ENCODE data around the gene DNAJB12.

The DNAJB12 gene

GRCh38 chr10:72318418-72319262, 36.1 kb downstream of the DNAJB12 start:
- Histone ChIP-seq H3K9me3 (replicated peaks; ENCODE audit: insufficient read depth, low read length) (no peaks in the 10 kb centered on the region), H3K4me1 (ENCODE audit: low read length) (peaks cover 44% of the 10 kb centered on the region), H3K9ac (ENCODE audit: low read length) (peak overlapping the region; percentile 91), H3K27ac (ENCODE audit: low read length) (peak overlapping the region; percentile 95), H3F3A (ENCODE audit: insufficient read depth, low read length) (peaks cover 28% of the 10 kb centered on the region), H2AFZ (ENCODE audit: low read length) (peak overlapping the region; percentile 82; the same call in 1 of the 2 replicates), H3K79me2 (ENCODE audit: low read length) (no peaks in the 10 kb centered on the region), H3K27me3 (replicated peaks; ENCODE audit: insufficient read depth, low read length) (no peaks in the 10 kb centered on the region), H3K36me3 (replicated peaks; ENCODE audit: insufficient read depth, low read length) (no peaks in the 10 kb centered on the region), H3K4me3 (ENCODE audit: low read length) (peak overlapping the region; percentile 59), H3K4me2 (ENCODE audit: low read depth, low read length) (peak overlapping the region; percentile 94), H4K20me1 (ENCODE audit: insufficient read depth, low read length) (no peaks in the 10 kb centered on the region), H3K9me2 (replicated peaks; ENCODE audit: insufficient read depth, low read length) (no peaks in the 10 kb centered on the region)
- no peak for TF ChIP-seq CTCF (IDR thresholded peaks at IDR 0.05; ENCODE audit: low read length)
- TF ChIP-seq EZH2phosphoT487 (IDR thresholded peaks at IDR 0.05; ENCODE audit: low read length), result no peak
- TF ChIP-seq EZH2 (optimal IDR thresholded peaks at IDR 0.05; ENCODE audit: low read depth, low read length), result no peak
- DNase-seq, result no peak

GRCh38 chr10:72316748-72317435, 37.8 kb downstream of the DNAJB12 start:
- Histone ChIP-seq H3K9me2 (replicated peaks; ENCODE audit: insufficient read depth, low read length) (no peaks in the 10 kb centered on the region), H3K36me3 (replicated peaks; ENCODE audit: insufficient read depth, low read length) (no peaks in the 10 kb centered on the region), H2AFZ (ENCODE audit: low read length) (no peak overlapping the region), H3K4me1 (ENCODE audit: low read length) (peaks cover 33% of the 10 kb centered on the region), H3K4me3 (ENCODE audit: low read length) (no peak overlapping the region), H3K27me3 (replicated peaks; ENCODE audit: insufficient read depth, low read length) (no peaks in the 10 kb centered on the region), H4K20me1 (ENCODE audit: insufficient read depth, low read length) (no peaks in the 10 kb centered on the region), H3K9me3 (replicated peaks; ENCODE audit: insufficient read depth, low read length) (no peaks in the 10 kb centered on the region), H3F3A (ENCODE audit: insufficient read depth, low read length) (peaks cover 28% of the 10 kb centered on the region), H3K27ac (ENCODE audit: low read length) (no peak overlapping the region), H3K9ac (ENCODE audit: low read length) (no peak overlapping the region), H3K4me2 (ENCODE audit: low read depth, low read length) (no peak overlapping the region), H3K79me2 (ENCODE audit: low read length) (no peaks in the 10 kb centered on the region)
- no peak for TF ChIP-seq EZH2 (optimal IDR thresholded peaks at IDR 0.05; ENCODE audit: low read depth, low read length)
- no peak for TF ChIP-seq CTCF (IDR thresholded peaks at IDR 0.05; ENCODE audit: low read length)
- no peak for TF ChIP-seq EZH2phosphoT487 (IDR thresholded peaks at IDR 0.05; ENCODE audit: low read length)
- no peak for DNase-seq

- no peaks in the 10 kb centered on the region for H3K9me3 ChIP-seq (replicated peaks; ENCODE audit: insufficient read depth, low read length)
- H3F3A ChIP-seq (ENCODE audit: insufficient read depth, low read length), result peaks cover 23% of the 10 kb centered on the region
- no peaks in the 10 kb centered on the region for H3K27me3 ChIP-seq (replicated peaks; ENCODE audit: insufficient read depth, low read length)
- H3K27ac ChIP-seq (ENCODE audit: low read length), result no peak overlapping the region
- H3K4me2 ChIP-seq (ENCODE audit: low read depth, low read length), result no peak overlapping the region
- no peak overlapping the region for H3K4me3 ChIP-seq (ENCODE audit: low read length)
- H3K79me2 ChIP-seq (ENCODE audit: low read length), result no peaks in the 10 kb centered on the region
- no peaks in the 10 kb centered on the region for H3K36me3 ChIP-seq (replicated peaks; ENCODE audit: insufficient read depth, low read length)
- no peaks in the 10 kb centered on the region for H4K20me1 ChIP-seq (ENCODE audit: insufficient read depth, low read length)
- H3K4me1 ChIP-seq (ENCODE audit: low read length), result peaks cover 27% of the 10 kb centered on the region
- H3K9me2 ChIP-seq (replicated peaks; ENCODE audit: insufficient read depth, low read length), result no peaks in the 10 kb centered on the region
- no peak overlapping the region for H3K9ac ChIP-seq (ENCODE audit: low read length)
- TF ChIP-seq EZH2phosphoT487 (IDR thresholded peaks at IDR 0.05; ENCODE audit: low read length) (no peak), EZH2 (optimal IDR thresholded peaks at IDR 0.05; ENCODE audit: low read depth, low read length) (no peak), CTCF (IDR thresholded peaks at IDR 0.05; ENCODE audit: low read length) (no peak)
- no peak for DNase-seq
- H2AFZ ChIP-seq (ENCODE audit: low read length), result no peak overlapping the region
Measured at GRCh38 chr10:72316386-72316700, 38.4 kb downstream of the DNAJB12 start.

Measured in MM.1S (cell line).